Measurements from ENCODE around the gene ANKRD52.

DNA sequence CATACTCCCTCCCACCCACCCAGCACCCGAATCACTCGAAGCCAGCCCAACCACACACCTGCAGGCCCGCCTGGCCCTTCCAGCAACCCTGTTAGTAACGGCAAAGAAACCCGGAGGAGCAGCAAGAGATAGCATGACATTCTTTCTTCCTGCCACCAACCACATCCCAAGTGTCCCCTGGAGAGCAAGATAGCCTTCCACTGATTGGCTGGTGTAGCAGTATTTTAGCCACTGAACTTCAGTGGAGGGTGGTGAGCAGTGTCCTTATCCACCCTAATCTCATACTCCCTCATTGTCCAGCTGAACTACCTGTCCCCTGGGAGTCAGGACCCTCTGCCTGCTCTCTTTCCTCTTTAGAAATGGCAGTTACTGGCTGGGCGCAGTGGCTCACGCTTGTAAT is 29.1 kb downstream of the ANKRD52 start:
- TF ChIP-seq CTCF (IDR thresholded peaks at IDR 0.05) (no peak), REST (IDR thresholded peaks at IDR 0.05; ENCODE audit: insufficient read depth in 1 of 2, low read depth in 2 of 2, low read length in 1 of 2) (no peak), SIN3A (IDR thresholded peaks at IDR 0.05; ENCODE audit: borderline replicate concordance, insufficient read depth, low read depth, low read length) (no peak), POLR2AphosphoS5 (IDR thresholded peaks at IDR 0.05; ENCODE audit: low read depth, low read length) (no peak), TCF7L2 (IDR thresholded peaks at IDR 0.05; ENCODE audit: low read depth, low read length) (no peak)
